Measurements from ENCODE around the gene HLA-DRB5.
"Not testable (repeated sequence)": the region's sequence is repeated elsewhere in the genome, so short reads cannot be mapped to it uniquely, and the experiment has no call there.

HLA-DRB5 gene

GRCh38 chr6:32492351-32492750, 37.7 kb downstream of the HLA-DRB5 start:
- Histone ChIP-seq H3K9me3 (ENCODE audit: insufficient read depth, low read length) (no peaks in the 10 kb centered on the region), H3K27me3 (ENCODE audit: insufficient read depth, insufficient read length) (no peaks in the 10 kb centered on the region), H3K9ac (ENCODE audit: insufficient read length, low read depth) (no peak overlapping the region), H3K4me3 (ENCODE audit: insufficient read length, low read depth) (no peak overlapping the region), H3K36me3 (ENCODE audit: insufficient read depth, insufficient read length, low read length) (no peaks in the 10 kb centered on the region), H3K4me1 (ENCODE audit: insufficient read depth, insufficient read length) (no peaks in the 10 kb centered on the region)
- TF ChIP-seq YY1 (IDR thresholded peaks at IDR 0.05; ENCODE audit: insufficient read depth, insufficient read length) (no peak), SUZ12 (IDR thresholded peaks at IDR 0.05; ENCODE audit: extremely low read depth, insufficient read depth, insufficient read length) (no peak), ZNF274 (IDR thresholded peaks at IDR 0.05; ENCODE audit: low read depth, low read length) (no peak)
- no peak for DNase-seq (ENCODE audit: low read depth, low spot score)

- no peaks in the 10 kb centered on the region for H3K4me1 ChIP-seq (ENCODE audit: insufficient read depth, insufficient read length)
- H3K9me3 ChIP-seq (ENCODE audit: insufficient read depth, low read length), result no peaks in the 10 kb centered on the region
- no peak overlapping the region for H3K9ac ChIP-seq (ENCODE audit: insufficient read length, low read depth)
- H3K36me3 ChIP-seq (ENCODE audit: insufficient read depth, insufficient read length, low read length), result no peaks in the 10 kb centered on the region
- no peak overlapping the region for H3K4me3 ChIP-seq (ENCODE audit: insufficient read length, low read depth)
- H3K27me3 ChIP-seq (ENCODE audit: insufficient read depth, insufficient read length), result no peaks in the 10 kb centered on the region
- TF ChIP-seq SUZ12 (IDR thresholded peaks at IDR 0.05; ENCODE audit: extremely low read depth, insufficient read depth, insufficient read length) (no peak), YY1 (IDR thresholded peaks at IDR 0.05; ENCODE audit: insufficient read depth, insufficient read length) (no peak), ZNF274 (IDR thresholded peaks at IDR 0.05; ENCODE audit: low read depth, low read length) (no peak)
- DNase-seq (ENCODE audit: low read depth, low spot score), result no peak
Measured at GRCh38 chr6:32491700-32492099, 38.4 kb downstream of the HLA-DRB5 start.

- no peaks in the 10 kb centered on the region for H3K9me3 ChIP-seq (ENCODE audit: insufficient read depth, low read length)
- TF ChIP-seq SUZ12 (IDR thresholded peaks at IDR 0.05; ENCODE audit: extremely low read depth, insufficient read depth, insufficient read length) (no peak), ZNF274 (IDR thresholded peaks at IDR 0.05; ENCODE audit: low read depth, low read length) (no peak), YY1 (IDR thresholded peaks at IDR 0.05; ENCODE audit: insufficient read depth, insufficient read length) (no peak)
- no peak for DNase-seq (ENCODE audit: low read depth, low spot score)
- no peaks in the 10 kb centered on the region for H3K4me1 ChIP-seq (ENCODE audit: insufficient read depth, insufficient read length)
- no peak overlapping the region for H3K9ac ChIP-seq (ENCODE audit: insufficient read length, low read depth)
- no peak overlapping the region for H3K4me3 ChIP-seq (ENCODE audit: insufficient read length, low read depth)
- no peaks in the 10 kb centered on the region for H3K27me3 ChIP-seq (ENCODE audit: insufficient read depth, insufficient read length)
- no peaks in the 10 kb centered on the region for H3K36me3 ChIP-seq (ENCODE audit: insufficient read depth, insufficient read length, low read length)
Measured at GRCh38 chr6:32488083-32488482, 42.0 kb downstream of the HLA-DRB5 start.

- H3K36me3 ChIP-seq (ENCODE audit: insufficient read depth, insufficient read length, low read length), result no peaks in the 10 kb centered on the region
- H3K9me3 ChIP-seq (ENCODE audit: insufficient read depth, low read length), result no peaks in the 10 kb centered on the region
- no peak overlapping the region for H3K4me3 ChIP-seq (ENCODE audit: insufficient read length, low read depth)
- no peaks in the 10 kb centered on the region for H3K4me1 ChIP-seq (ENCODE audit: insufficient read depth, insufficient read length)
- TF ChIP-seq YY1 (IDR thresholded peaks at IDR 0.05; ENCODE audit: insufficient read depth, insufficient read length), result no peak
- no peak for TF ChIP-seq SUZ12 (IDR thresholded peaks at IDR 0.05; ENCODE audit: extremely low read depth, insufficient read depth, insufficient read length)
- no peak for TF ChIP-seq ZNF274 (IDR thresholded peaks at IDR 0.05; ENCODE audit: low read depth, low read length)
- H3K27me3 ChIP-seq (ENCODE audit: insufficient read depth, insufficient read length), result no peaks in the 10 kb centered on the region
- no peak for DNase-seq (ENCODE audit: low read depth, low spot score)
- no peak overlapping the region for H3K9ac ChIP-seq (ENCODE audit: insufficient read length, low read depth)
Measured at GRCh38 chr6:32484614-32484998, 45.5 kb downstream of the HLA-DRB5 start.

- Histone ChIP-seq H3K27me3 (ENCODE audit: insufficient read depth, insufficient read length) (no peaks in the 10 kb centered on the region), H3K9me3 (ENCODE audit: insufficient read depth, low read length) (no peaks in the 10 kb centered on the region), H3K9ac (ENCODE audit: insufficient read length, low read depth) (no peak overlapping the region), H3K4me1 (ENCODE audit: insufficient read depth, insufficient read length) (no peaks in the 10 kb centered on the region), H3K4me3 (ENCODE audit: insufficient read length, low read depth) (no peak overlapping the region), H3K36me3 (ENCODE audit: insufficient read depth, insufficient read length, low read length) (no peaks in the 10 kb centered on the region)
- DNase-seq (ENCODE audit: low read depth, low spot score), result no peak
- TF ChIP-seq ZNF274 (IDR thresholded peaks at IDR 0.05; ENCODE audit: low read depth, low read length), result no peak
- TF ChIP-seq SUZ12 (IDR thresholded peaks at IDR 0.05; ENCODE audit: extremely low read depth, insufficient read depth, insufficient read length), result no peak
- no peak for TF ChIP-seq YY1 (IDR thresholded peaks at IDR 0.05; ENCODE audit: insufficient read depth, insufficient read length)
Measured at GRCh38 chr6:32483968-32484613, 46.0 kb downstream of the HLA-DRB5 start.

GRCh38 chr6:32475392-32476206, 54.5 kb downstream of the HLA-DRB5 start:
- Histone ChIP-seq H3K4me3 (ENCODE audit: insufficient read length, low read depth) (no peak overlapping the region), H3K4me1 (ENCODE audit: insufficient read depth, insufficient read length) (no peaks in the 10 kb centered on the region), H3K9me3 (ENCODE audit: insufficient read depth, low read length) (peaks cover 5% of the 10 kb centered on the region; the same call in 1 of the 2 replicates), H3K36me3 (ENCODE audit: insufficient read depth, insufficient read length, low read length) (no peaks in the 10 kb centered on the region), H3K9ac (ENCODE audit: insufficient read length, low read depth) (no peak overlapping the region), H3K27me3 (ENCODE audit: insufficient read depth, insufficient read length) (no peaks in the 10 kb centered on the region)
- DNase-seq (ENCODE audit: low read depth, low spot score), result no peak
- TF ChIP-seq ZNF274 (IDR thresholded peaks at IDR 0.05; ENCODE audit: low read depth, low read length) (no peak), YY1 (IDR thresholded peaks at IDR 0.05; ENCODE audit: insufficient read depth, insufficient read length) (no peak), SUZ12 (IDR thresholded peaks at IDR 0.05; ENCODE audit: extremely low read depth, insufficient read depth, insufficient read length) (no peak)

GRCh38 chr6:32473376-32474348, 56.4 kb downstream of the HLA-DRB5 start:
- H3K9me3 ChIP-seq (ENCODE audit: insufficient read depth, low read length); DNase-seq (ENCODE audit: low read depth, low spot score); H3K27me3 ChIP-seq (ENCODE audit: insufficient read depth, insufficient read length); H3K4me1 ChIP-seq (ENCODE audit: insufficient read depth, insufficient read length); H3K36me3 ChIP-seq (ENCODE audit: insufficient read depth, insufficient read length, low read length); H3K9ac ChIP-seq (ENCODE audit: insufficient read length, low read depth); H3K4me3 ChIP-seq (ENCODE audit: insufficient read length, low read depth): not testable (repeated sequence)

Measured in NT2/D1 (cell line).